Smooth muscle cell (in vitro differentiated cells): Measurements from ENCODE around the gene ASCL3. TPM values are rescaled to one million over a fixed set of nuclear protein-coding genes. Genes with fewer than 3 reads are reported as not detected.

Experiments
- DNase-seq: peaks from one replicate; lab custom pipeline; 2025; ENCODE audit not compliant: unreplicated experiment; lab: John Stamatoyannopoulos, UW
- H2AFZ ChIP-seq: fragments of 200-600 bp; sonication (generic); 2 replicates; pipeline ENCODE4 v1.6.0; 2016; ENCODE audit warnings: antibody characterized with exemption, low read depth, mild to moderate bottlenecking
- H3F3A ChIP-seq: fragments of 200-600 bp; sonication (generic); 2 replicates; pipeline ENCODE4 v1.6.0; 2017; ENCODE audit warnings: antibody characterized with exemption, low read depth
- H3K27ac ChIP-seq: fragments of 200-600 bp; sonication (generic); 2 replicates; pipeline ENCODE4 v1.5.1; 2016; ENCODE audit warnings: low read depth, mild to moderate bottlenecking
- H3K27me3 ChIP-seq: fragments of 200-600 bp; sonication (generic); 2 replicates; pipeline ENCODE4 v1.6.1; 2016; ENCODE audit warnings: low read depth, mild to moderate bottlenecking
- H3K36me3 ChIP-seq: fragments of 200-600 bp; sonication (generic); 2 replicates; pipeline ENCODE4 v1.5.1; 2016; ENCODE audit warnings: low read depth
- H3K4me1 ChIP-seq: fragments of 200-600 bp; sonication (generic); 2 replicates; pipeline ENCODE4 v1.5.1; 2016; ENCODE audit warnings: low read depth
- H3K4me2 ChIP-seq: fragments of 200-600 bp; sonication (generic); 2 replicates; pipeline ENCODE4 v1.6.0; 2016; ENCODE audit warnings: mild to moderate bottlenecking
- H3K4me3 ChIP-seq: fragments of 200-600 bp; sonication (generic); 2 replicates; pipeline ENCODE4 v1.5.1; 2016; ENCODE audit warnings: mild to moderate bottlenecking
- H3K79me2 ChIP-seq: fragments of 200-600 bp; sonication (generic); 2 replicates; pipeline ENCODE4 v1.6.0; 2016; ENCODE audit warnings: low read depth, mild to moderate bottlenecking
- H3K9ac ChIP-seq: fragments of 200-600 bp; sonication (generic); 2 replicates; pipeline ENCODE4 v1.6.0; 2016; ENCODE audit warnings: low read depth
- H3K9me3 ChIP-seq: fragments of 200-600 bp; sonication (generic); replicated peaks from 2 replicates; pipeline ENCODE4 v1.5.1; 2016; ENCODE audit warnings: low read depth
- H4K20me1 ChIP-seq: fragments of 200-600 bp; sonication (generic); 2 replicates; pipeline ENCODE4 v1.6.0; 2016; ENCODE audit warnings: low read depth
- CTCF ChIP-seq: fragments of 200-600 bp; sonication (generic); IDR thresholded peaks from 2 replicates; pipeline ENCODE4 v1.5.1; 2017; ENCODE audit warnings: borderline replicate concordance, mild to moderate bottlenecking, antibody characterized with exemption; ENCODE audit not compliant: insufficient read depth, poor library complexity, severe bottlenecking
- WGBS: methylation state at CpG from one replicate; pipeline ENCODE4 v1.1.7; 2016; ENCODE audit warnings: low lambda C conversion rate; 5-methylcytosine and 5-hydroxymethylcytosine counted together
- polyA plus RNA-seq: library from polyadenylated mRNA; unstranded; fragments of >200 nt; fragmentation: Nextera tagmentation; extraction: Ambion mirVana; gene quantifications from 2 replicates; pipeline ENCODE4 v1.2.1, GENCODE V29; 2016
- total RNA-seq: library from RNA; depleted of rRNA; stranded (reverse); fragments of >200 nt; gene quantifications from 2 replicates; pipeline ENCODE4 v1.2.3, GENCODE V29; 2014

The ASCL3 gene
- total and polyA plus RNA-seq, 2 experiments from 2014 or later: not detected

- H3K79me2 ChIP-seq: peaks cover 24% of the 10 kb centered on the region
- H2AFZ ChIP-seq: peak within 1 kb of the TSS; percentile 90
- no peak for TF ChIP-seq CTCF
- peaks cover 4% of the 10 kb centered on the region for H3F3A ChIP-seq
- H3K36me3 ChIP-seq: no peaks in the 10 kb centered on the region
- H3K4me2 ChIP-seq: peak within 1 kb of the TSS; percentile 82
- peaks cover 20% of the 10 kb centered on the region for H3K4me1 ChIP-seq
- H3K27me3 ChIP-seq: no peaks in the 10 kb centered on the region
- WGBS: under 1% methylated on average over 53 of the region's 68 CpGs
- peak within 1 kb of the TSS; percentile 52 for H3K9ac ChIP-seq
- peak; percentile 91 for DNase-seq
- peaks cover 5% of the 10 kb centered on the region for H4K20me1 ChIP-seq
- H3K9me3 ChIP-seq: no peaks in the 10 kb centered on the region
- peak within 1 kb of the TSS; percentile 48 for H3K27ac ChIP-seq
- peak within 1 kb of the TSS; percentile 81 for H3K4me3 ChIP-seq
These were observed 31.6 kb downstream of the ASCL3 start, which contains the start of gene AKIP1 for GRCh38 chr11:8911029-8911823. AKIP1 (plus strand) TSS chr11:8911189; CDS start chr11:8911450, 261 bp downstream.

- H3K9me3 ChIP-seq: no peaks in the 10 kb centered on the region
- H3K4me3 ChIP-seq: peak overlapping the region; percentile 81
- H3K27ac ChIP-seq: no peak overlapping the region
- no peak for DNase-seq
- peak overlapping the region; percentile 82 for H3K4me2 ChIP-seq
- H4K20me1 ChIP-seq: peaks cover 5% of the 10 kb centered on the region
- H3K4me1 ChIP-seq: peaks cover 20% of the 10 kb centered on the region
- H3F3A ChIP-seq: peaks cover 4% of the 10 kb centered on the region
- WGBS: under 1% methylated on average over 13 of the region's 19 CpGs
- no peaks in the 10 kb centered on the region for H3K27me3 ChIP-seq
- no peaks in the 10 kb centered on the region for H3K36me3 ChIP-seq
- H2AFZ ChIP-seq: peak overlapping the region; percentile 90
- H3K79me2 ChIP-seq: peaks cover 24% of the 10 kb centered on the region
- no peak for TF ChIP-seq CTCF
- no peak overlapping the region for H3K9ac ChIP-seq
These were observed 32.2 kb downstream of the ASCL3 start for GRCh38 chr11:8910649-8911026.

DNA sequence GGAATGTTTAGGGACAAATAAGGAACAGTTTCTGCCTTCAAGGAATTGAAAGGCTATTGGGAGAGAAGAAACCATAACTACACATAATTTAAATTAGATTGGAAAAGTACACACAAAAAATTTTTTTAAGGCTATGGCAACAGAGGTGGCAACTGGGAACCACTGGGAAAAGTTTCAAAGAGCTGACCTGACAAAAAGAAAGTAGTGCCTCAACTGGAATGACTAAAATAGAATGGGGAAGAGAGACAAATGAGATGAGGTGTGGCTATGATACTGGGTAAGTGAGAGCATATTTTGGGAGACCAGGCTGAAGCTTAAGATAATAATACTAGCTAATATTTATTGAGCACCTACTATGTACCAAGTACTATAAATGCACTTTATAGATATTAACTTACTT lies 34.7 kb downstream of the ASCL3 start:
- Histone ChIP-seq H3K9ac (no peak overlapping the region), H3K4me3 (no peak overlapping the region), H3K9me3 (no peaks in the 10 kb centered on the region), H3K36me3 (no peaks in the 10 kb centered on the region), H3K4me2 (no peak overlapping the region), H3F3A (peaks cover 4% of the 10 kb centered on the region), H2AFZ (no peak overlapping the region), H4K20me1 (no peaks in the 10 kb centered on the region), H3K79me2 (peaks cover 8% of the 10 kb centered on the region), H3K27me3 (no peaks in the 10 kb centered on the region), H3K4me1 (peaks cover 11% of the 10 kb centered on the region), H3K27ac (no peak overlapping the region)
- no peak for DNase-seq
- no peak for TF ChIP-seq CTCF

DNA sequence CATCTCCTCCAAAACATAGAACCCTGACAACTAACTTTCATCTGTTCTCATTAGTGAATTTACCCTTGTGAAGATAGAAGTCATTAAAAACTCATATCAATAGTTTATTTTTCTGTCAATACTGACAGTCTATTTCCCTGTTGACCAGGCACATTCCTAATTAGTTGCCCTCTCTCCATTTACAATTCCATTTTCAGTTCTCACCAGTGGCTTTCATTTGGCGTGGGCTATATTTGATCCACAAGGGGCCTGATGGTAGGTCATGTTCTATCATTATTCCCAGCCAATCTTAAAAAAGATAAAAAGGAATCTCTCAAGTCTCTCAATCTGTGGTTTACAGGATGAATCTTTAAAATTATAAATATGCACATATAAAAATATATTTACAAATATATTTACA lies 35.7 kb downstream of the ASCL3 start:
- no peak for TF ChIP-seq CTCF
- no peaks in the 10 kb centered on the region for H3F3A ChIP-seq
- no peak overlapping the region for H3K9ac ChIP-seq
- no peak overlapping the region for H2AFZ ChIP-seq
- H3K4me1 ChIP-seq: peaks cover 6% of the 10 kb centered on the region
- H3K4me2 ChIP-seq: no peak overlapping the region
- 100% methylated on average over 1 of the region's 1 CpG for WGBS
- H3K79me2 ChIP-seq: peaks cover 3% of the 10 kb centered on the region
- DNase-seq: no peak
- H3K4me3 ChIP-seq: no peak overlapping the region
- no peaks in the 10 kb centered on the region for H3K27me3 ChIP-seq
- H4K20me1 ChIP-seq: no peaks in the 10 kb centered on the region
- H3K27ac ChIP-seq: peak overlapping the region; percentile 32
- H3K36me3 ChIP-seq: no peaks in the 10 kb centered on the region
- H3K9me3 ChIP-seq: no peaks in the 10 kb centered on the region
